Natural killer cell (primary cell): Measurements from ENCODE around the gene CDC14A. TPM values are rescaled to one million over a fixed set of nuclear protein-coding genes. Genes with fewer than 3 reads are reported as not detected.
"Not testable (repeated sequence)": the region's sequence is repeated elsewhere in the genome, so short reads cannot be mapped to it uniquely, and the experiment has no call there.

Experiments
- ATAC-seq, 3 donors: fragments of 150-1000 bp in 2 of 3; fragments of 200-7000 bp in 1 of 3; cut with Tn5 transposase; 1 replicate in 1 of 3; 2 replicates in 2 of 3; pipeline ENCODE4 v1.10.0; 2021; ENCODE audit warnings: mild to moderate bottlenecking in 2 of 3, moderate library complexity in 2 of 3
- DNase-seq, 2 donors: peaks; one replicate each; pipeline versions ENCODE4 v3.0.0 to v3.0.0-alpha.2; 2013 to 2021; ENCODE audit warnings: mixed read lengths in 1 of 2
- H3K27ac ChIP-seq: one replicate; pipeline ENCODE4 v1.5.1; 2013; ENCODE audit warnings: mild to moderate bottlenecking, low read length
- H3K27me3 ChIP-seq: one replicate; pipeline ENCODE4 v1.6.1; 2013; ENCODE audit warnings: low read length; ENCODE audit not compliant: control insufficient read depth, insufficient read depth
- H3K36me3 ChIP-seq: one replicate; pipeline ENCODE4 v1.6.1; 2013; ENCODE audit warnings: low read length; ENCODE audit not compliant: control insufficient read depth, insufficient read depth
- H3K4me1 ChIP-seq: one replicate; pipeline ENCODE4 v1.6.1; 2013; ENCODE audit warnings: low read length; ENCODE audit not compliant: control insufficient read depth, insufficient read depth
- H3K4me3 ChIP-seq: one replicate; pipeline ENCODE4 v1.5.1; 2013; ENCODE audit warnings: low read length
- H3K9me3 ChIP-seq: one replicate; pipeline ENCODE4 v1.6.1; 2013; ENCODE audit warnings: low read length; ENCODE audit not compliant: control insufficient read depth, insufficient read depth
- H3K27ac Mint-ChIP-seq, 2 donors: one replicate each; pipeline ENCODE4 v1.8.0; 2022; ENCODE audit warnings: mild to moderate bottlenecking in 2 of 2, mixed read lengths in 2 of 2, moderate library complexity in 1 of 2
- H3K27me3 Mint-ChIP-seq, 2 donors: one replicate each; pipeline ENCODE4 v1.8.0; 2022; ENCODE audit warnings: low read depth in 2 of 2, mixed read lengths in 2 of 2
- H3K36me3 Mint-ChIP-seq: one replicate; pipeline ENCODE4 v1.8.0; 2022; ENCODE audit warnings: mixed read lengths
- H3K4me1 Mint-ChIP-seq, 2 donors: one replicate each; pipeline ENCODE4 v1.8.0; 2022; ENCODE audit warnings: mixed read lengths in 2 of 2
- H3K4me3 Mint-ChIP-seq: one replicate; pipeline ENCODE4 v1.8.0; 2022; ENCODE audit warnings: mild to moderate bottlenecking, moderate library complexity, mixed read lengths
- H3K9me3 Mint-ChIP-seq, 2 donors: one replicate each; pipeline ENCODE4 v1.8.0; 2022; ENCODE audit warnings: mixed read lengths in 2 of 2
- WGBS: methylation state at CpG from one replicate; pipeline ENCODE4 v1.1.7; 2013; ENCODE audit warnings: missing lambda C conversion rate; ENCODE audit not compliant: insufficient coverage; 5-methylcytosine and 5-hydroxymethylcytosine counted together
- intact Hi-C: fragments of 100-400 bp; cut with micrococcal nuclease; formaldehyde crosslinking; loops from one replicate; pipeline ENCODE4 v1.14.2; 2022
- total RNA-seq, 4 donors: library from RNA; stranded (reverse); fragments of 120-200 nt in 1 of 4; gene quantifications; one replicate each; pipeline versions ENCODE4 v1.2.3 to v1.2.4, GENCODE V29; 2013 to 2022
- TF ChIP-seq, protein P1 (sequence below): fragments of 200-600 bp; IDR thresholded peaks from one replicate; pipeline ENCODE4 v1.8.0; 2022; ENCODE audit warnings: antibody characterized with exemption

Gene CDC14A
- total RNA-seq, 3 donors from 2014 or later (not counting 1 experiment from before 2014, with no cell fraction given): 59.6 to 63.8 (median 60.1) TPM

DNA sequence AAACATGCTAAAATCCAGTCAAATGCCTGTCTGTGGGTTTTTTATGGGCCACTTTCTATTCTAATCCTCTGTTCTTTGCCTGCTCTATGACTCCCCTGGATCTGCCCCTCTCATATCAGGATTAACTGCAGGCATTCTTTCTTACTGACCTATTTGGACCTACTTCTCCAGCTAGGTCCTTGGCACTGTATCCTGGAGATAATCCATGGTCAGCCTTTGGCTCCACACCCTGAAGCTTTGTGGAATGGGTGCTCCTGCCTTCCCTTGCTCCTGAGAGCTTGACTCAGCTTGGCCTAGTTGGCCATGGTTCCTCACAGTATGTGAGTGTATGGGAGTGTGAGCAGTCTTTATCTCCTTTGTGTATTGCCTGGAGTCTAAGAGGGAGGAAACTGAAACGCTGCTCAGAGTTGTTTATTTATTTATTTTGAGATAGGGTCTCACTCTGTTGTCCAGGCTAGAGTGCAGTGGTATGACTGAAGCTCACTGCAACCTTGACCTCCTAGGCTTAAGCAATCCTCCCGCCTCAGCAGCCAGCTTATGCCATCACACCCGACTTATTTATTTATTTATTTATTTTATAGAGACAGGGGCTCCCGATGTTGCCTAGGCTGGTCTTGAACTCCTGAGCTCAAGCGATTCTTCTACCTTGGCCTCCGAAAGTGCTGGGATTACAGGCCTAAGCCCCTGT, 28.7 kb upstream of the CDC14A start:
- H3K4me1 ChIP-seq: no peaks in the 10 kb centered on the region
- H3K4me1 Mint-ChIP-seq: no peaks in the 10 kb centered on the region
- H3K4me3 ChIP-seq: no peak overlapping the region
- H3K4me3 Mint-ChIP-seq: no peak overlapping the region
- 94% methylated on average over 4 of the region's 6 CpGs for WGBS
- H3K27ac ChIP-seq: no peak overlapping the region
- no peak for DNase-seq
- H3K36me3 Mint-ChIP-seq: peaks cover 10% of the 10 kb centered on the region
- ATAC-seq: no peak
- H3K36me3 ChIP-seq: no peaks in the 10 kb centered on the region
- intact Hi-C loops: no loop called here
- H3K27ac Mint-ChIP-seq: no peak overlapping the region
- H3K9me3 Mint-ChIP-seq: peaks cover 5 to 6% of the 10 kb centered on the region in 2 donors
- H3K27me3 Mint-ChIP-seq: no peaks in the 10 kb centered on the region
- no peaks in the 10 kb centered on the region for H3K27me3 ChIP-seq
- peaks cover 9% of the 10 kb centered on the region for H3K9me3 ChIP-seq
- TF ChIP-seq, protein P1, sequence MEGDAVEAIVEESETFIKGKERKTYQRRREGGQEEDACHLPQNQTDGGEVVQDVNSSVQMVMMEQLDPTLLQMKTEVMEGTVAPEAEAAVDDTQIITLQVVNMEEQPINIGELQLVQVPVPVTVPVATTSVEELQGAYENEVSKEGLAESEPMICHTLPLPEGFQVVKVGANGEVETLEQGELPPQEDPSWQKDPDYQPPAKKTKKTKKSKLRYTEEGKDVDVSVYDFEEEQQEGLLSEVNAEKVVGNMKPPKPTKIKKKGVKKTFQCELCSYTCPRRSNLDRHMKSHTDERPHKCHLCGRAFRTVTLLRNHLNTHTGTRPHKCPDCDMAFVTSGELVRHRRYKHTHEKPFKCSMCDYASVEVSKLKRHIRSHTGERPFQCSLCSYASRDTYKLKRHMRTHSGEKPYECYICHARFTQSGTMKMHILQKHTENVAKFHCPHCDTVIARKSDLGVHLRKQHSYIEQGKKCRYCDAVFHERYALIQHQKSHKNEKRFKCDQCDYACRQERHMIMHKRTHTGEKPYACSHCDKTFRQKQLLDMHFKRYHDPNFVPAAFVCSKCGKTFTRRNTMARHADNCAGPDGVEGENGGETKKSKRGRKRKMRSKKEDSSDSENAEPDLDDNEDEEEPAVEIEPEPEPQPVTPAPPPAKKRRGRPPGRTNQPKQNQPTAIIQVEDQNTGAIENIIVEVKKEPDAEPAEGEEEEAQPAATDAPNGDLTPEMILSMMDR: no peak

DNA sequence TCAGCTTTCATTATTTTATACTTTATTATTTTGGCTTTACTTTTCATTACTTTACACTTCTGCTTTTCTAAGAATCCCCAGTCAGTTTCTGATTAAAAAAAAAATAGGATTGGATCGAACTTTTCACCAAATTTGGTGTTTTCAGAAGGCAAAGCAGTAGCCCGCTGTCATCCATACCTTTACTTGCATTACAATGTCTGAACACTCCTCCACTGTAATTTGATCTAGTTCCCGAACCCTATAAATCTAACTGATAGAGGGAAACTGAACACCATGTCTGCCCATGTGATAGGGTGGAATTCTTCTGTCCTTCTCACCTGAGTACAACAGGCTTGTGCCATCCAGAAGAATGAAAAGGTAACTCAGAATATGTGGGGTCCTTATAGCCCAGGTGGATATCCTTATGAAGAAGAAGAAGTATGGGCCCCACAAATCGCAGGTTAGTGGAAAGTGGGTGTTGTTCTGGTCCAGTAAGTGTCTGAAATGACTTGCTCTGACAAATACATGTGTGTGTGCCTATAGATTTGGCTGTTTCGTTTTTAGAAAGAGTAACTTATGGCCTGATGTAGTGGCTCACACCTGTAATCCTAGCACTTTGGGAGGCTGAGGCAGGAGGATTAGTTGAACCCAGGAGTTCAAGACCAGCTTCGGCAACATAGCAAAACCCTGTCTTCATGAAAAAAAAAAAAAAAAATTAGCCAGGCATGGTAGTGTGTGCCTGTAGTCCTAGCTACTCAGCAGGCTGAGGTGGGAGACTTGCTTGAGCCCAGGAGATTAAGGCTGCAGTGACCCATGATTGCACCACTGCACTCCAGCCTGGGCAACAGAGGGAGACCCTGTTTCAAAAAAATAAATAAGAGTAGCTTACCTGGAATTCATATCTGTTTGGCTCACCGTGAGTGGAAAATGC, 26.6 kb upstream of the CDC14A start:
- ATAC-seq (no peak), DNase-seq (no peak)
- H3K36me3 Mint-ChIP-seq: no peaks in the 10 kb centered on the region
- WGBS: 86% methylated on average over 7 of the region's 7 CpGs
- no peak overlapping the region for H3K27ac ChIP-seq
- H3K9me3 Mint-ChIP-seq: no peaks in the 10 kb centered on the region
- H3K4me1 ChIP-seq: no peaks in the 10 kb centered on the region
- H3K4me3 Mint-ChIP-seq: no peak overlapping the region
- H3K27me3 Mint-ChIP-seq: no peaks in the 10 kb centered on the region
- H3K27me3 ChIP-seq: no peaks in the 10 kb centered on the region
- H3K4me1 Mint-ChIP-seq: no peaks in the 10 kb centered on the region
- TF ChIP-seq, protein P1: no peak
- H3K27ac Mint-ChIP-seq: no peak overlapping the region
- H3K9me3 ChIP-seq: no peaks in the 10 kb centered on the region
- intact Hi-C loops: no loop called here
- no peak overlapping the region for H3K4me3 ChIP-seq
- no peaks in the 10 kb centered on the region for H3K36me3 ChIP-seq

DNA sequence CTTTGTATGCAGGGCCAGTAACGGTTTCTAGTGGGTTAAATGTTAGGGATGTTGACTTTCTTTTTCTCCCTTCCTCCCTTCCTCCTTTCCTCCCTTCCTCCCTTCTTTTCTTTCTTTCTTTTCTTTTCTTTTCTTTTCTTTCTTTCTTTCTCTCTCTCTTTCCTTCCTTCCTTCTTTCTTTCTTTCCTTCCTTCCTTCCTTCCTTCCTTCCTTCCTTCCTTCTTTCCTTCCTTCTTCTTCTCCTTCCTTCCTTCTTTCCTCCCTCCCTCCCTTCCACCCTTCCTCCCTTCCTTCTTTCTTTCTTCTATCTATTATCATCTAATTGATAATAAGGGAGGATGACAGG, 26.0 kb upstream of the CDC14A start:
- H3K27ac ChIP-seq, H3K36me3 Mint-ChIP-seq, H3K27ac Mint-ChIP-seq, H3K9me3 ChIP-seq, H3K9me3 Mint-ChIP-seq, DNase-seq, H3K27me3 Mint-ChIP-seq, H3K4me3 Mint-ChIP-seq, H3K4me3 ChIP-seq, ATAC-seq, H3K27me3 ChIP-seq, H3K36me3 ChIP-seq, H3K4me1 Mint-ChIP-seq, H3K4me1 ChIP-seq, intact Hi-C loops: not testable (repeated sequence)
- no CpG with 5 or more reads among the region's 1 CpG for WGBS

DNA sequence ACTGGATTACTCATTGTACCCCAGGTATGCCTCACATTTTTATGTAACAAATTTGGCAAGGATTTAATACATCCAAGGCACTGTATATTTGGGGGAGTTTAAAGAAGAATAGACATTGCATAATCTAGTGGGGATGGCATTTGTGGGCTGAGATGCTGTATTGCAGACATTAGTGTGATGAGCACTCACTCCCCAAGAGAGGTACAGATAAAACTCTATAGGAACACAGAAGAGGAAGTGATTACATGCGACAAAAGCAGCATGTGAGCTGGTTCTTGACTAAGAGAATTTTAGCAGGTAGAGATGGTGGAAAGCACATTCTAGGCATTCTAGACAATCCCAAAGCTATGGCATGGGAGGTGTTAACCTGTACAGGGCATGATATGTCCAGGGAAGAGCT, 24.2 kb upstream of the CDC14A start:
- TF ChIP-seq, protein P1: no peak
- Mint-ChIP-seq H3K4me3 (no peak overlapping the region), H3K4me1 (no peaks in the 10 kb centered on the region), H3K9me3 (no peaks in the 10 kb centered on the region), H3K27me3 (no peaks in the 10 kb centered on the region), H3K27ac (no peak overlapping the region), H3K36me3 (no peaks in the 10 kb centered on the region)
- WGBS: 70% methylated on average over 1 of the region's 1 CpG
- Histone ChIP-seq H3K9me3 (no peaks in the 10 kb centered on the region), H3K36me3 (no peaks in the 10 kb centered on the region), H3K4me1 (no peaks in the 10 kb centered on the region), H3K4me3 (no peak overlapping the region), H3K27ac (no peak overlapping the region), H3K27me3 (no peaks in the 10 kb centered on the region)
- no peak for ATAC-seq
- DNase-seq: no peak
- intact Hi-C loops: no loop called here

DNA sequence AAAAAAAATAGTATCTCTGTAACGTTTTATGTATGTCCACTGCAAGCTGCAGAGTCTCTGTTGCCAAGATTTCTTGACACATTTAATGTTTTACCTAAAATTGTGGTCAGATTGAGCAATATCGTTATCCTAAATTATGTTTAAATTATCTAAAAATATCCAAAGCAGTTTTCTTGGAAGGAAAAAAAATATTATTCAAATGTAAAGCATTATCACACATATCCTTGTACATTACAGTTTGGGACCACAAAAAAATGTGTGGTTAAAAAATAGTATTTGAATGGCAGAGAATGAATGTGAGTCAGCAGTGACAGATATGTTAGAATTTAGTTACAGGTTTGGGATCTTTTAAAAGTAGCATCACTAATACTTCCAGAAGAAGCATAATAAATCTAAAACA, 21.2 kb upstream of the CDC14A start:
- H3K4me3 Mint-ChIP-seq, H3K27ac Mint-ChIP-seq, H3K36me3 ChIP-seq, DNase-seq, H3K36me3 Mint-ChIP-seq, H3K4me3 ChIP-seq, H3K27ac ChIP-seq, H3K27me3 Mint-ChIP-seq, H3K9me3 Mint-ChIP-seq, H3K4me1 Mint-ChIP-seq, H3K9me3 ChIP-seq, H3K27me3 ChIP-seq, H3K4me1 ChIP-seq, ATAC-seq, intact Hi-C loops: not testable (repeated sequence)
- WGBS: 0% methylated on average over 1 of the region's 2 CpGs
